Body of pancreas (tissue), 4 donors: Measurements from ENCODE around the gene MYOC.

Source experiments
- CTCF ChIP-seq, 7 experiments: fragments of 450-650 bp in 4 of 7; fragments of 200-600 bp in 3 of 7; sonication (generic) in 3 of 7; IDR thresholded peaks; one replicate each; pipeline ENCODE4 v1.5.1; 2016 to 2019; ENCODE audit warnings: antibody characterized with exemption in 7 of 7
- POLR2A ChIP-seq, 3 donors: fragments of 450-650 bp; IDR thresholded peaks; one replicate each; pipeline ENCODE4 v1.6.1; 2016; ENCODE audit warnings: antibody characterized with exemption in 3 of 3, mild to moderate bottlenecking in 2 of 3

DNA sequence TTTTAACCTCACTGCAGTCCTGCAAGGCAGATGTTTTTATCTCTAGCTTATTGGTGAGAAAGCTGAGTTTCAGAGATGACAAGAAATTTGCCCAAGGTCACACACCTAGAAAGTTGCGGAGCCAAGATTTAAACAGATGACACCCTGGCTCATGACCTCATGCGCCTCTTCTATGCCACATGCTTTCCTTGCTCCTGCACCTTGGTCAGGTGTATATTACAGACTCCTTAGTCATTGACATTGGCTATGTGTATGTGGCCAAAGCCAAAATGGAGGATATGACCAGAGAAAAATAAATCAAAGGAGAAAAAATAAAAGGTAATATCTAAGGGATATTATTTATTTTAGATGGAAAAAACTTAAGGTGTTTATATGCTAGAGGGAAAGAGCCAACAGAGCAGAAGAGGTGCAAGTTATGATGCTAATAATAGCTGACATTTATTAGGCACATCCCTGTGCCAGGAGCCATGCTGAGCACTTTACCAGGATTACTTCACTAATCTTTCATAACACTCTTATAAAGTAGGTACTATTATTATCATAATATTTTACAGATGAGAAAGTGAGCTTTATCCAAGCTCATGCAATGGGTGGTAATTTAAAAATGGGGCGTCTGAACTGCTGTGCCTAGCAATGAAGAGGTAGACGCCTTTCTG lies 13.8 kb upstream of the MYOC start:
- no peak for TF ChIP-seq CTCF (IDR thresholded peaks at IDR 0.05)
- TF ChIP-seq POLR2A (IDR thresholded peaks at IDR 0.05): no peak
